ENCODE measurements around the gene HMCN1.
A peak's percentile ranks its signal among the peaks of the same experiment; 100 is the strongest.
"Not testable (repeated sequence)": the region's sequence is repeated elsewhere in the genome, so short reads cannot be mapped to it uniquely, and the experiment has no call there.

HMCN1 gene

GRCh38 chr1:185850366-185850765, 116.2 kb downstream of the HMCN1 start:
- no peak for DNase-seq (ENCODE audit: low read depth, low spot score)

DNA sequence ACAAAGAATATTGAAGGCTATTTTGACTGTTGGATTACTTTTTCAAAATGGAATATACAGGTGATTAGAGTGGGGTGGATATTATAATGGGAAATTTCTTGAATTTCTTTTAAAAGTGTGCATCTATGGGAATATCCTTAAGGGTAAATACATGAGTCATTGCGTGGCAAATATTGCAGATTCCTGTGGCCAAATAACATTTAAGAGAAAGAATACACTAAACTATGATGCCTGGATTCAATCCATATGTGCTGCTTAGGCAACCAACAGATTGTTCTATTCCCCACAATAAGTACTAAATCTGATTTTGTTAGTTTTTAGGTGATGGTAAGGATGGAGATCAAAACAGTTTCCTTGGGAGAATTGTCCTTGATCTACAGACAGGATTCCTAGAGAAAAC, 119.5 kb downstream of the HMCN1 start:
- peak; percentile 23 for DNase-seq (ENCODE audit: low read depth, low spot score)

GRCh38 chr1:185856482-185856881, 122.3 kb downstream of the HMCN1 start:
- DNase-seq (ENCODE audit: low read depth, low spot score) = no peak

GRCh38 chr1:185857442-185857841, 123.3 kb downstream of the HMCN1 start:
- DNase-seq (ENCODE audit: low read depth, low spot score) = no peak

DNA sequence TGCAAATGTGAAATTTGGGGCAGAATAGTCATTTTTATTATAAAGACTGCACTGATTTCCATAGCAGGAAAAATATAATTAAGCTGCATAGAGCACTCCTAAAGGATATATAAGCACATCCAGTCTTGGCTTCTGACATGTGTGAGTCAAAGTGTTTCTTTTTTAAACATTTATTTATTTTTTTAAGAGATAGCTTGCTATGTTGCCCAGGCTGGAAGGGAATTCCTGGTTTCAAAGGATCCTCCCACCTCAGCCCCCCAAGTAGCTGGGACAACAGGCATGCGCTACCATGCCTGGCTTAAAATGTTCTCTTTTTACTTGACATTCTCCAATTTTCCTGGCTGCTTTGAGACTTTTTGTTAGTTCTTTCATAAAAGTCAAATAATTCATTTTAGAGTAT, 126.1 kb downstream of the HMCN1 start:
- DNase-seq (ENCODE audit: low read depth, low spot score) = peak; percentile 44

DNA sequence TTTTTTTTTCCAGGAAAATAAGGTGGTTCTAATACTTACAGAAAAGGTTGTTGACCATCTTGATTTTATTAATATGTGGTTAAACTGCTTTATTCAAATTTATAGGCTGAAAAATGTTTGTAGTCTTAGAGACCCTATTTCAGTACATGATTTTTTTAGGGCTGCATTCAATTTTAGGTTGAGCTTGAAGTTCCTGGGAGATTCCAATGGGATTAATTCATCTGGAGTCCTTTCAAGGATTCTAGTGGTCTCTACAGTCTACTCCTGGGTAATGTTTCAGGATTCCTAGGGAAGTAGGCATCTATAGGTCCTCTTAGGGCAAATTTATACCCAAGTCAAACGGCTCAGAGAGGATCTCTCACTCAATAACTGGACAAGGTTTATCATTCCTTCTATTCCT, 126.7 kb downstream of the HMCN1 start:
- no peak for DNase-seq (ENCODE audit: low read depth, low spot score)

GRCh38 chr1:185861630-185862029, 127.4 kb downstream of the HMCN1 start:
- DNase-seq (ENCODE audit: low read depth, low spot score) = no peak

- no peak for DNase-seq (ENCODE audit: low read depth, low spot score)
Measured at GRCh38 chr1:185862235-185862634, 128.0 kb downstream of the HMCN1 start.

DNA sequence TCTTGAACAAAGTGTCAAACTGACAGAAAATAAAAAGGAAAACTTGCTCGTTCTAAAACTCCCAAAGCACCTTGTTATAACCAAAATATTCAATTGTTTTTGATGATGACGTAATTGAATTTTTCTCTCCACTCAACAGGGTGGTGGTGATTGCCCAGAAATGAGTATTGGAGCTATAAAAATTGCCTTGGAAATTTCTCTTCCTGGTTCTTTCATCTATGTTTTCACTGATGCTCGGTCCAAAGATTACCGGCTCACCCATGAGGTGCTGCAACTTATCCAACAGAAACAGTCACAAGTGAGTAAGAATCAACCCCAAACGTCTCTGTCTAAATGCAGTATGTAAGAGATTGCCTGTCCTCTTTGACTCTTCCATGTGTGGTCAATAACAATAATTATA, 130.1 kb downstream of the HMCN1 start:
- DNase-seq (ENCODE audit: low read depth, low spot score) = no peak

DNA sequence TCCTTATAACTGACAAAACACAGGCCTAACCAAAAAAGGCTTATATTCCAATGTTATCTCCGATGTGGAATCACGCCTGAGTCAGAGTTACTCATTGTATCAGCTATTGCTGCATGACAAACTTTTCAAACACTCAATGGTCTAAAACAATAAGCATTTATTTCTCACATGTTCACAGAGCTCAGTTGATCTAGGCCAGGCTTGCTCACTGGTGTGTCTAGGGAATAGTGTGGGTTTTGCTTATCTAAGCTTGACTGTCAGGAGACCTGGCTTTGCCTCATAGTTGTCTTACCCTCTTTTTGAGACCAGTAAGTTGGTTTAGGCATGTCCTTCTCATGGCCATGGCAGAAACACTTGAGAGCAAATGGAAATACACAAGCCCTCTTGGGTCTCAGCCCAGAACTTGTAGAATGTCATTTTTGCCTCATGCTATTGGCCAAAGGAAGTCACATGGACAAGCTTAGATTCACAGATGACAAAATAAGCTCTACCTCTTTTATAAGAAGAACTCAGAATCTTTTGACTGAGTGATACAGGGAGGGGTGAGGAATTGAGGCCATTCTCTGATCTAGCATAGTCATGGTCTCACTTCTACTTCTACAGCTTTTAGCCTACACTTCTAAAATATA, 130.8 kb downstream of the HMCN1 start:
- peak; percentile 13 for DNase-seq (ENCODE audit: low read depth, low spot score)

- DNase-seq (ENCODE audit: low read depth, low spot score) = no peak
Measured at GRCh38 chr1:185869590-185869989, 135.4 kb downstream of the HMCN1 start.

- no peak for DNase-seq (ENCODE audit: low read depth, low spot score)
Measured at GRCh38 chr1:185871627-185872150, 137.5 kb downstream of the HMCN1 start.

DNA sequence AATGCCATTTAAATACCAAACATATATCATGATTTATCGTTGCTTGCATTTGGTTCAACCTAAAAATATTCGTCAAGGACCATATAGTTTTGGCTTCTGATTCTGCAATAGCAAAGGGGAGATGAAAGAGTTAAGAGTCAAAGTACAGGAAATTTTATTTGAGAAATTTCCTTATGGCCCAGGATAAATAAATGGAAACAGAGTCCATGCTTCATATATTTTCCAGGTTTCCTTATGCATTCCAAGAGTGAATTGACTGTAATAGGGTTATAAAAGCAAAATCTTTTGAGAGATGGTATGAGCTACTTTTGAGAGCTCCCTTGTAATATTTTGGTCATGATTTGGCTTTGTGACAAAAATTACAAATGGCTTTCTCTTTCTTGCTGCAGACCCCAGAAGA, 140.1 kb downstream of the HMCN1 start:
- no peak for DNase-seq (ENCODE audit: low read depth, low spot score)

GRCh38 chr1:185880330-185880729, 146.1 kb downstream of the HMCN1 start:
- DNase-seq (ENCODE audit: low read depth, low spot score) = no peak

- DNase-seq (ENCODE audit: low read depth, low spot score) = no peak
Measured at GRCh38 chr1:185880779-185881333, 146.7 kb downstream of the HMCN1 start.

- DNase-seq (ENCODE audit: low read depth, low spot score) = no peak
Measured at GRCh38 chr1:185886046-185886445, 151.9 kb downstream of the HMCN1 start.

DNA sequence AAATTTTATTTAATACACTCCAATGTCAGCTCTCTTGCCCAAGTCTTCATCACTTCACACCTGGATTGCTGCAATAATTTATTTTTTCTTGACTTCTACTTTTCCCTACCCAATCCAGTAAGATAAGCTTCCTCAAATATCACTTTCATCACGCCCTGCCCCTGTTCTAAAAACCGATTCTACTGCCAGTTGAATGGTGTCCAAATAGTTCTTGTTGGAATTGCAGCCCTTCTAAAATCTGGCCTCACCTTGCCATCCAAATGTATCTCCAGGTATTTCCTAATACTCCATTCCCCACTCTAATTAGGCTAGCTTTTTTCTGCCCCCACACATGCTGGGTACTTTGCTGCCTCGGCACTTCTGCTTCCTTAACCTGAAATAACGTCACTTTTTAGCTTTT, 152.5 kb downstream of the HMCN1 start:
- DNase-seq (ENCODE audit: low read depth, low spot score) = no peak

DNA sequence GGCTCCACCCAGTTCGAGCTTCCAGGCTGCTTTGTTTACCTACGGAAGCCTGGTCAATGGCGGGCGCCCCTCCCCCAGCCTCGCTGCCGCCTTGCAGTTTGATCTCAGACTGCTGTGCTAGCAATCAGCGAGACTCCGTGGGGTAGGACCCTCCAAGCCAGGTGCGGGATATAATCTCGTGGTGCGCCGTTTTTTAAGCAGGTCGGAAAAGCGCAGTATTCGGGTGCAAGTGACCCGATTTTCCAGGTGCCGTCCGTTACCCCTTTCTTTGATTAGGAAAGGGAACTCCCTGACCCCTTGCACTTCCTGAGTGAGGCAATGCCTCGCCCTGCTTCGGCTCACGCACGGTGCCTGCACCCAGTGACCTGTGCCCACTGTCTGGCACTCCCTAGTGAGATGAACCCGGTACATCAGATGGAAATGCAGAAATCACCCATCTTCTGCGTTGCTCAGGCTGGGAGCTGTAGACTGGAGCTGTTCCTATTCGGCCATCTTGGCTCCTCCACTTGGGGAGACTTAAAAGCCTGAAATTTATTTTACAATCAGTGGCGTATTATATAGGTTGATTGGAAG, 158.7 kb downstream of the HMCN1 start:
- DNase-seq (ENCODE audit: low read depth, low spot score) = not testable (repeated sequence)

- no peak for DNase-seq (ENCODE audit: low read depth, low spot score)
Measured at GRCh38 chr1:185894791-185895190, 160.6 kb downstream of the HMCN1 start.

DNA sequence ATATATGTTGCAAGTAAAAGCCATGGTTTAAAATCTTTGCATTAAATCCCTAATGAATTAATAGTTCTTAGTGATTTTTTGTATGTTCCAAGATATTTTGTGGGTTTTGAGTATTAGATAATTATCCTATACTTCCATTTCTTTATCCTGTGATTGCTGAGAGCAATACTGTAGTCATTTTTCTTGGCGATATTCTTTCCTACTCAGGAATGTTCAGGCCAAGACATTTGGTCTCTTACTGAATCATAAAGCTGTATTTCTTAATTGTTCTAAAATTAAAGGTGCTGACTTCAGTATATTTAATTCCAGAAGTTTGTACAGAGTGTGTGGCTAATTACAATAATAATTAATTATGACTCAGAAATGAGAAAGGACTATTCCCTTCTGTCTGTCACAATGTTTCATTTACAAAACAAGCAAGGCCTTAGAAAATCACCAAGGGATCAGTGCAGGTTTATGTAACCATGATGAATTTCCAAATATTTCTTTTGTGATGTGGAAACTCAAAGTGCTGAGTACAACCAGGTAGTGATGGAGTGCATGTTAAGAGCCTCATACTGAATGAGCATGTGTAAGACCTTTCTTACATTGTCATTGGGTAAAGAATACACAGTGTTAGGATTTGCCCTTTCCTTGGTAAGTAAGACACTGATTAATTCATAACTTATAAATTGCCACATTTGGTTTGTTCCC, 161.2 kb downstream of the HMCN1 start:
- DNase-seq (ENCODE audit: low read depth, low spot score) = no peak

GRCh38 chr1:185896863-185897262, 162.7 kb downstream of the HMCN1 start:
- no peak for DNase-seq (ENCODE audit: low read depth, low spot score)

- no peak for DNase-seq (ENCODE audit: low read depth, low spot score)
Measured at GRCh38 chr1:185906186-185906585, 172.0 kb downstream of the HMCN1 start.

GRCh38 chr1:185907246-185907645, 173.1 kb downstream of the HMCN1 start:
- DNase-seq (ENCODE audit: low read depth, low spot score) = no peak
